CD4-positive, alpha-beta T cell (primary cell): ENCODE results near the gene PSMA5. TPM values are rescaled to one million over a fixed set of nuclear protein-coding genes. Genes with fewer than 3 reads are reported as not detected.

Source experiments
- ATAC-seq: fragments of 200-7000 bp; cut with Tn5 transposase; one replicate; pipeline ENCODE4 v1.10.0; 2022; ENCODE audit warnings: mild to moderate bottlenecking; ENCODE audit not compliant: poor library complexity
- CTCF ChIA-PET: fragments of 350-600 bp; sonication (Branson Sonifier 250); formaldehyde crosslinking; loops from one replicate; lab custom pipeline; 2021; ENCODE audit warnings: antibody characterized with exemption, inconsistent platforms; lab: Charles Lee
- POLR2A ChIA-PET: fragments of 350-600 bp; sonication (Branson Sonifier 250); formaldehyde crosslinking; loops from one replicate; lab custom pipeline; 2021; ENCODE audit warnings: antibody characterized with exemption, inconsistent platforms; lab: Charles Lee
- DNase-seq, 14 experiments: peaks; one replicate each; pipeline ENCODE4 v3.0.0-alpha.2; 2013 to 2020; ENCODE audit warnings: mixed read lengths in 2 of 14
- H3K27ac ChIP-seq, 2 donors: one replicate each; pipeline versions ENCODE4 v1.5.1 to v1.7.0; 2013; ENCODE audit warnings: low read length in 2 of 2, low read depth in 1 of 2, mild to moderate bottlenecking in 1 of 2
- H3K27me3 ChIP-seq, 2 experiments: 1 replicate in 1 of 2; 2 replicates in 1 of 2; pipeline versions ENCODE4 v1.6.1 to v1.7.0; 2013; ENCODE audit warnings: low read length in 2 of 2, control low read depth in 1 of 2, mild to moderate bottlenecking in 1 of 2, moderate library complexity in 1 of 2; ENCODE audit not compliant: insufficient read depth in 2 of 2, control insufficient read depth in 1 of 2
- H3K36me3 ChIP-seq: one replicate; pipeline ENCODE4 v1.6.1; 2013; ENCODE audit warnings: low read length, control low read depth; ENCODE audit not compliant: insufficient read depth
- H3K4me1 ChIP-seq: one replicate; pipeline ENCODE4 v1.6.1; 2013; ENCODE audit warnings: low read length, control low read depth; ENCODE audit not compliant: insufficient read depth
- H3K4me3 ChIP-seq: one replicate; pipeline ENCODE4 v1.5.1; 2013; ENCODE audit warnings: mild to moderate bottlenecking, low read length, moderate library complexity
- H3K9me3 ChIP-seq, 2 experiments: 1 replicate in 1 of 2; 2 replicates in 1 of 2; pipeline versions ENCODE4 v1.6.1 to v1.7.0; 2013; ENCODE audit warnings: low read length in 2 of 2, mild to moderate bottlenecking in 2 of 2, control low read depth in 1 of 2, moderate library complexity in 1 of 2; ENCODE audit not compliant: control insufficient read depth in 1 of 2, insufficient read depth in 1 of 2
- H3K27ac Mint-ChIP-seq: one replicate; pipeline ENCODE4 v1.8.0; 2020; ENCODE audit warnings: mixed read lengths
- H3K27me3 Mint-ChIP-seq: one replicate; pipeline ENCODE4 v1.8.0; 2021; ENCODE audit warnings: mixed read lengths
- H3K36me3 Mint-ChIP-seq: one replicate; pipeline ENCODE4 v1.8.0; 2021; ENCODE audit warnings: low read depth, mixed read lengths
- H3K4me1 Mint-ChIP-seq: one replicate; pipeline ENCODE4 v1.8.0; 2021; ENCODE audit warnings: low read depth, mixed read lengths
- H3K4me3 Mint-ChIP-seq: one replicate; pipeline ENCODE4 v1.8.0; 2020; ENCODE audit warnings: mild to moderate bottlenecking, mixed read lengths
- H3K9me3 Mint-ChIP-seq: one replicate; pipeline ENCODE4 v1.8.0; 2020; ENCODE audit warnings: mixed read lengths
- intact Hi-C, 2 experiments: fragments of 100-400 bp; cut with DNase I in 1 of 2; cut with micrococcal nuclease in 1 of 2; formaldehyde crosslinking; loops; one replicate each; pipeline versions ENCODE4 v1.15.1 to v1.9.0; 2023 to 2025; cut with DNase I, micrococcal nuclease
- total RNA-seq, 174 experiments: library from RNA in 2 of 174; stranded (reverse) in 2 of 174; gene quantifications; one replicate each; pipeline ENCODE4 v1.2.3 and lab custom pipeline; 2021 to 2026
- TF ChIP-seq, protein P1 (sequence below): fragments of 200-600 bp; IDR thresholded peaks from one replicate; pipeline ENCODE4 v1.8.0; 2022; ENCODE audit warnings: antibody characterized with exemption, mild to moderate bottlenecking

The PSMA5 gene
- total RNA-seq, 2 experiments from 2014 or later = 29.8 to 33.8 TPM

DNA sequence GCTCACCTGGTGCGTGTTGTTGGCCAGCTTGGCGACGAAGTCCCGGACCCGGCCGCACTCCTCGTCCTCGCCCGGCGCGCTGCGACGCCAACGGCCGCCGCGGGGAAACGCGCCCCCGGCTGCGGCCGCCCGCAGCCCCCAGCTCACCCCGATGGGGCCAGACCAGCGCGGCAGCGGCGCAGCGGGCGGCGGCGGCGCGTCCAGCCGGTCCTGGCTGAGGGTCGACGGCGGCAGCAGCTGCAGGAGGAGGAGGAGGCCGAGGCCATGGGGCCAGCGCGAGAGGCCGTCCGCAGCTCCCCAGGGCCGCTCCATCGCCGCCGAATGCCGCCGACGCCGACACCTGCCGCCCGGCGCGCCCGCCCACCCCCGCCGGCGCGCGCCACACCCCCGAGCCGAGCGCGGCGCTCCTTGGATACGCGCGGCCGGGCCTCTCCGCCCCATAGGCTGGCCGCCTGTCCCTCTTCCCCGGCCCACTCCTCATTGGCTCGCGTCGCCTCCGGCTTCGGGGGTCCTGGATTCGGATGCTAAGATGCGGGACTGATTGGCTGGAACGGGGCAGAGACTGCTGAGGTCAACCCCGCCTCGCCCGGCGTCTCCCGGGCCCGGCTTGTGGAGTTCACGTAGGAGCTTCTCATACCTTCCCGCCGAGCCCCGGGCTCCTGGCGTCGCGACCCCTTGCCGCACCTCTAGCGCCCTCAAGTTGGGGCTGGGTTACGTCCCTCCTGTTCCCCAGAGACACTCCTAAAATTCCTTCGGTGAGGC, 28.5 kb downstream of the PSMA5 start, which contains the start of gene SORT1:
TSS of gene SORT1 (minus strand) at position 338 of the 762 bp plus-strand sequence. CDS start at position 312, 26 bp downstream.
- H3K4me1 Mint-ChIP-seq = peaks cover 16% of the 10 kb centered on the region
- Histone ChIP-seq H3K9me3 (peaks cover 0 to 3% of the 10 kb centered on the region in 2 experiments), H3K4me3 (peak within 1 kb of the TSS; percentile 46), H3K27me3 (peaks cover 35 to 40% of the 10 kb centered on the region in 2 experiments), H3K36me3 (peaks cover 20% of the 10 kb centered on the region), H3K27ac (no peak within 1 kb of the TSS), H3K4me1 (peaks cover 16% of the 10 kb centered on the region)
- ChIA-PET POLR2A (interaction anchor here (0.6 to 1.6 kb wide), 4 partner anchors 11 to 187 kb away, joined by 3 to 6 read pairs (median 4); partner anchors contain the start of genes PSRC1 and SARS1), CTCF (interaction anchor here (0.6 to 4.0 kb wide), 7 partner anchors 19 to 609 kb away, joined by 3 to 18 read pairs (median 4); partner anchors contain the start of genes PSMA5 and PSRC1)
- peaks cover 19% of the 10 kb centered on the region for H3K36me3 Mint-ChIP-seq
- intact Hi-C loops = loop anchor here in 1 of 2 experiments (5.0 kb wide), 1 partner anchor 570 kb away; no protein-coding TSS in a partner anchor
- DNase-seq = peak in 13 of 14 experiments; percentile 5 to 74 (median 32)
- no peaks in the 10 kb centered on the region for H3K9me3 Mint-ChIP-seq
- TF ChIP-seq, protein P1, sequence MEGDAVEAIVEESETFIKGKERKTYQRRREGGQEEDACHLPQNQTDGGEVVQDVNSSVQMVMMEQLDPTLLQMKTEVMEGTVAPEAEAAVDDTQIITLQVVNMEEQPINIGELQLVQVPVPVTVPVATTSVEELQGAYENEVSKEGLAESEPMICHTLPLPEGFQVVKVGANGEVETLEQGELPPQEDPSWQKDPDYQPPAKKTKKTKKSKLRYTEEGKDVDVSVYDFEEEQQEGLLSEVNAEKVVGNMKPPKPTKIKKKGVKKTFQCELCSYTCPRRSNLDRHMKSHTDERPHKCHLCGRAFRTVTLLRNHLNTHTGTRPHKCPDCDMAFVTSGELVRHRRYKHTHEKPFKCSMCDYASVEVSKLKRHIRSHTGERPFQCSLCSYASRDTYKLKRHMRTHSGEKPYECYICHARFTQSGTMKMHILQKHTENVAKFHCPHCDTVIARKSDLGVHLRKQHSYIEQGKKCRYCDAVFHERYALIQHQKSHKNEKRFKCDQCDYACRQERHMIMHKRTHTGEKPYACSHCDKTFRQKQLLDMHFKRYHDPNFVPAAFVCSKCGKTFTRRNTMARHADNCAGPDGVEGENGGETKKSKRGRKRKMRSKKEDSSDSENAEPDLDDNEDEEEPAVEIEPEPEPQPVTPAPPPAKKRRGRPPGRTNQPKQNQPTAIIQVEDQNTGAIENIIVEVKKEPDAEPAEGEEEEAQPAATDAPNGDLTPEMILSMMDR = no peak
- H3K27ac Mint-ChIP-seq = no peak within 1 kb of the TSS
- peaks cover 46% of the 10 kb centered on the region for H3K27me3 Mint-ChIP-seq
- H3K4me3 Mint-ChIP-seq = peak within 1 kb of the TSS; percentile 89
- peak; percentile 91 for ATAC-seq

DNA sequence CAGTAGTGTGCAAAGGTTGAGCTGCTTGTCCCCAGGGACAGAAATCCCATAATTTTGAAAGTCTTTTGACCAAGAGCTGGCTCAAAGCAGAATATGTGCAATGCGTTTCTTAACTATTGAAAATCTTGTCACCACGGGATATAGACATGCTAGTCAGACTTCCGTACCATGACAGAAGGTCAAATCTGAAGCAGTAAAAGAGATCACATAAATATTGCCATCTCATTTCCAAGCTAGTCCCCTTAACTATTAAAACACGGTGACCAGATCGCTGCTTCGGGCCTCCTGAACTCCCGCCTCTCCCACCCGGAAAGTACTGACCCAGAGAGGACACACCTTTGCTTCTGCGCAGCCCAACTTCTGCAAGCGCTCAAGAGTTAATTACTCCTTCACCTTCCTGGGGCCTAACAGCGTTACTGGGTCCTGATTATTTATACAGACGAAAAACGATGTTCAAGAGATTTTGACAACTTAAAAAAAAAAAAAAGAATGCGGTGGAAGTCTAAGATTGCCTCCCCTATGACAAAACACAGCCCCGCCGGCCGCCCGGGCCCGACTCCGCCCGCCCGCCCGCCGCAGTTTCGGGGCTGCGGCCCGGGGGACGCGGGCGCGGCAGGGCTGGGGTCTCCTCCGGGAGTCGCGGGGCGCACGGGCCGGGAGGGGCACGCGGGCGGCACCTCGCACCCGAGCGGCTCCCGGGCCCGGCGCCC, 29.2 kb downstream of the PSMA5 start:
- POLR2A ChIA-PET = interaction anchor here (1.0 to 1.4 kb wide), 5 partner anchors 11 to 133 kb away, joined by 3 to 4 read pairs (median 4); partner anchors contain the start of genes PSMA5 and PSRC1
- Mint-ChIP-seq H3K9me3 (no peaks in the 10 kb centered on the region), H3K4me3 (peak overlapping the region; percentile 89), H3K27me3 (peaks cover 54% of the 10 kb centered on the region), H3K36me3 (peaks cover 15% of the 10 kb centered on the region), H3K27ac (no peak overlapping the region), H3K4me1 (peaks cover 16% of the 10 kb centered on the region)
- intact Hi-C loops = loop anchor here in 1 of 2 experiments (5.0 kb wide), 1 partner anchor 570 kb away; no protein-coding TSS in a partner anchor
- ATAC-seq (peak; percentile 12), DNase-seq (peak in 3 of 14 experiments; percentile 3 to 23 (median 20))
- Histone ChIP-seq H3K27me3 (peaks cover 35 to 41% of the 10 kb centered on the region in 2 experiments), H3K4me1 (peaks cover 16% of the 10 kb centered on the region), H3K36me3 (peaks cover 14% of the 10 kb centered on the region), H3K4me3 (peak overlapping the region; percentile 24), H3K27ac (no peak overlapping the region), H3K9me3 (peaks cover 0 to 3% of the 10 kb centered on the region in 2 experiments)
- TF ChIP-seq, protein P1 = no peak
- CTCF ChIA-PET = interaction anchor here (0.6 to 4.0 kb wide), 2 partner anchors 120 to 610 kb away, joined by 3 to 18 read pairs; no protein-coding TSS in a partner anchor

DNA sequence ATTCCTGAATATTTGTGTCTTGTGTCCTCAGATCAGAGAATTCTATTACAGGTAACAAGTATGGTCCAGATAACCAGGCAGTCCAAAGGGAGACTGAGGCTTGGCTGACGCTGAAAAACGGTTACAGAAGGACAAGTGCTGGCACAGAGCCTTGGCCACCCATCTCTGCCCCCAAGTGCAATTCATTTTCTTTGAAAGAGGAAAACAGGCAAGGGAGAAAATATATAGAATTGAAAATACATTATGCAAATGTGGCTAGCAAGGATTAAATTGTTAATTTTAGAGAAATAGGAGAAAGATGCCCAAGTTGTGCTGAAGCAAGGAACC, 29.8 kb downstream of the PSMA5 start:
- POLR2A ChIA-PET = interaction anchor here (1.1 to 1.4 kb wide), 4 partner anchors 29 to 132 kb away, joined by 3 to 4 read pairs (median 4); partner anchors contain the start of genes PSMA5 and PSRC1
- ATAC-seq (no peak), DNase-seq (no peak)
- H3K4me1 Mint-ChIP-seq = peaks cover 16% of the 10 kb centered on the region
- Histone ChIP-seq H3K9me3 (peaks cover 0 to 3% of the 10 kb centered on the region in 2 experiments), H3K27me3 (peaks cover 35 to 47% of the 10 kb centered on the region in 2 experiments), H3K4me1 (peaks cover 16% of the 10 kb centered on the region), H3K36me3 (peaks cover 8% of the 10 kb centered on the region), H3K4me3 (peak overlapping the region; percentile 24), H3K27ac (no peak overlapping the region)
- TF ChIP-seq, protein P1 = no peak
- H3K27ac Mint-ChIP-seq = no peak overlapping the region
- H3K27me3 Mint-ChIP-seq = peaks cover 57% of the 10 kb centered on the region
- CTCF ChIA-PET = interaction anchor here (4.0 kb wide), 1 partner anchor 119 kb away, joined by 18 read pairs; no protein-coding TSS in a partner anchor
- peaks cover 11% of the 10 kb centered on the region for H3K36me3 Mint-ChIP-seq
- intact Hi-C loops = loop anchor here in 1 of 2 experiments (5.0 kb wide), 1 partner anchor 569 kb away; no protein-coding TSS in a partner anchor
- H3K9me3 Mint-ChIP-seq = no peaks in the 10 kb centered on the region
- H3K4me3 Mint-ChIP-seq = peak overlapping the region; percentile 43
